NT2/D1 (cell line): Measurements from ENCODE around the gene NUP133.
"Not testable (repeated sequence)": the region's sequence is repeated elsewhere in the genome, so short reads cannot be mapped to it uniquely, and the experiment has no call there.

ENCODE experiments used
- DNase-seq: peaks from one replicate; pipeline ENCODE4 v3.0.0-alpha.2; 2011; ENCODE audit warnings: low read depth, low spot score
- H3K27me3 ChIP-seq: 2 replicates; pipeline ENCODE4 v1.6.0; 2011; ENCODE audit warnings: mild to moderate bottlenecking; ENCODE audit not compliant: insufficient read length, insufficient read depth
- H3K36me3 ChIP-seq: 2 replicates; pipeline ENCODE4 v1.6.1; 2011; ENCODE audit warnings: mild to moderate bottlenecking, low read length, mixed read lengths; ENCODE audit not compliant: insufficient read depth, insufficient read length
- H3K4me1 ChIP-seq: 2 replicates; pipeline ENCODE4 v1.5.1; 2011; ENCODE audit not compliant: insufficient read depth, insufficient read length
- H3K4me3 ChIP-seq: 2 replicates; pipeline ENCODE4 v1.5.1; 2011; ENCODE audit warnings: low read depth; ENCODE audit not compliant: insufficient read length
- H3K9ac ChIP-seq: 2 replicates; pipeline ENCODE4 v1.6.0; 2011; ENCODE audit warnings: low read depth; ENCODE audit not compliant: insufficient read length
- H3K9me3 ChIP-seq: 2 replicates; pipeline ENCODE4 v1.5.1; 2011; ENCODE audit warnings: mild to moderate bottlenecking, low read length; ENCODE audit not compliant: insufficient read depth
- SUZ12 ChIP-seq: IDR thresholded peaks from 2 replicates; pipeline ENCODE4 v1.6.1; 2011; ENCODE audit not compliant: insufficient read length, insufficient read depth; ENCODE audit errors: extremely low read depth
- YY1 ChIP-seq: IDR thresholded peaks from 2 replicates; pipeline ENCODE4 v1.6.1; 2011; ENCODE audit not compliant: insufficient read length, insufficient read depth
- ZNF274 ChIP-seq: IDR thresholded peaks from 2 replicates; pipeline ENCODE4 v1.6.1; 2011; ENCODE audit warnings: mild to moderate bottlenecking, low read depth, low read length

NUP133 gene

GRCh38 chr1:229479660-229480399, 28.3 kb downstream of the NUP133 start:
- Histone ChIP-seq H3K36me3 (peaks cover 79% of the 10 kb centered on the region), H3K9me3 (no peaks in the 10 kb centered on the region), H3K9ac (no peak overlapping the region), H3K4me1 (no peaks in the 10 kb centered on the region), H3K4me3 (no peak overlapping the region), H3K27me3 (no peaks in the 10 kb centered on the region)
- DNase-seq, result no peak
- TF ChIP-seq SUZ12 (no peak), ZNF274 (no peak), YY1 (no peak)

- DNase-seq, result no peak
- Histone ChIP-seq H3K9me3 (no peaks in the 10 kb centered on the region), H3K4me3 (no peak overlapping the region), H3K4me1 (no peaks in the 10 kb centered on the region), H3K9ac (no peak overlapping the region), H3K36me3 (peaks cover 83% of the 10 kb centered on the region), H3K27me3 (no peaks in the 10 kb centered on the region)
- TF ChIP-seq ZNF274, result no peak
- no peak for TF ChIP-seq SUZ12
- TF ChIP-seq YY1, result no peak
Measured at GRCh38 chr1:229478852-229479251, 29.3 kb downstream of the NUP133 start.

GRCh38 chr1:229475859-229476258, 32.3 kb downstream of the NUP133 start:
- not testable (repeated sequence) for H3K9me3 ChIP-seq, H3K9ac ChIP-seq, DNase-seq, H3K4me3 ChIP-seq, H3K4me1 ChIP-seq, H3K27me3 ChIP-seq
- peaks cover 78% of the 10 kb centered on the region for H3K36me3 ChIP-seq

- Histone ChIP-seq H3K27me3 (no peaks in the 10 kb centered on the region), H3K4me1 (no peaks in the 10 kb centered on the region), H3K4me3 (no peak overlapping the region), H3K9ac (no peak overlapping the region), H3K36me3 (peaks cover 80% of the 10 kb centered on the region), H3K9me3 (no peaks in the 10 kb centered on the region)
- TF ChIP-seq YY1, result no peak
- no peak for TF ChIP-seq SUZ12
- no peak for TF ChIP-seq ZNF274
- DNase-seq, result no peak
Measured at GRCh38 chr1:229474509-229474908, 33.6 kb downstream of the NUP133 start.

GRCh38 chr1:229471175-229471574, 37.0 kb downstream of the NUP133 start:
- no peak for TF ChIP-seq ZNF274
- TF ChIP-seq YY1, result no peak
- TF ChIP-seq SUZ12, result no peak
- Histone ChIP-seq H3K4me1 (no peaks in the 10 kb centered on the region), H3K9ac (no peak overlapping the region), H3K27me3 (no peaks in the 10 kb centered on the region), H3K9me3 (no peaks in the 10 kb centered on the region), H3K4me3 (no peak overlapping the region), H3K36me3 (peaks cover 79% of the 10 kb centered on the region)
- no peak for DNase-seq

GRCh38 chr1:229470406-229471043, 37.6 kb downstream of the NUP133 start:
- no peaks in the 10 kb centered on the region for H3K27me3 ChIP-seq
- H3K9ac ChIP-seq, result no peak overlapping the region
- no peaks in the 10 kb centered on the region for H3K4me1 ChIP-seq
- peaks cover 85% of the 10 kb centered on the region for H3K36me3 ChIP-seq
- no peak for TF ChIP-seq SUZ12
- no peak for TF ChIP-seq ZNF274
- TF ChIP-seq YY1, result no peak
- DNase-seq, result no peak
- no peak overlapping the region for H3K4me3 ChIP-seq
- H3K9me3 ChIP-seq, result no peaks in the 10 kb centered on the region

GRCh38 chr1:229466887-229467286, 41.3 kb downstream of the NUP133 start:
- Histone ChIP-seq H3K4me1 (no peaks in the 10 kb centered on the region), H3K9ac (no peak overlapping the region), H3K27me3 (no peaks in the 10 kb centered on the region), H3K9me3 (no peaks in the 10 kb centered on the region), H3K4me3 (no peak overlapping the region), H3K36me3 (peaks cover 92% of the 10 kb centered on the region)
- no peak for DNase-seq
- no peak for TF ChIP-seq SUZ12
- no peak for TF ChIP-seq YY1
- TF ChIP-seq ZNF274, result no peak
